Measurements from ENCODE around the gene SNPH.
A peak's percentile ranks its signal among the peaks of the same experiment; 100 is the strongest.

Gene SNPH

GRCh38 chr20:1306316-1307135 is 40.4 kb downstream of the SNPH start:
- Histone ChIP-seq H4K8ac (ENCODE audit: low read depth, low read length) (no peak overlapping the region), H3K23ac (ENCODE audit: low read depth, low read length, poor library complexity) (no peak overlapping the region), H2AK5ac (ENCODE audit: low read depth, low read length) (peak overlapping the region; percentile 6), H2AFZ (ENCODE audit: low read length) (no peak overlapping the region), H3K4me3 (ENCODE audit: low read length in 2 of 2) (no peak overlapping the region), H3K4ac (ENCODE audit: low read length) (no peak overlapping the region), H3K27me3 (ENCODE audit: control insufficient read depth in 3 of 3, insufficient read depth in 3 of 3, low read depth in 1 of 3, low read length in 3 of 3) (peaks cover 0 to 19% (median 0%) of the 10 kb centered on the region in 3 experiments), H3K4me2 (ENCODE audit: insufficient read depth, low read length, poor library complexity, severe bottlenecking) (no peak overlapping the region), H2BK120ac (ENCODE audit: low read depth, low read length) (no peak overlapping the region), H3K79me1 (ENCODE audit: low read depth, low read length) (no peaks in the 10 kb centered on the region), H3K36me3 (replicated peaks in 1 of 2; ENCODE audit: control insufficient read depth in 2 of 2, insufficient read depth in 2 of 2, low read length in 2 of 2) (no peaks in the 10 kb centered on the region), H4K91ac (ENCODE audit: low read depth, low read length, poor library complexity) (no peak overlapping the region), H2BK12ac (ENCODE audit: low read length) (no peak overlapping the region), H3K14ac (ENCODE audit: low read length) (no peak overlapping the region), H2BK5ac (ENCODE audit: low read length) (no peak overlapping the region), H3K27ac (replicated peaks; ENCODE audit: low read length) (no peak overlapping the region), H3K9ac (ENCODE audit: low read depth, low read length, poor library complexity) (no peak overlapping the region), H3K18ac (ENCODE audit: low read length) (peak overlapping the region; percentile 65), H3K9me3 (replicated peaks in 1 of 2; ENCODE audit: control insufficient read depth in 2 of 2, insufficient read depth in 1 of 2, low read depth in 1 of 2, low read length in 2 of 2) (no peaks in the 10 kb centered on the region), H3K4me1 (ENCODE audit: control insufficient read depth in 2 of 2, insufficient read depth in 1 of 2, low read depth in 1 of 2, low read length in 2 of 2) (peaks cover 13% of the 10 kb centered on the region in 2 donors), H2BK15ac (ENCODE audit: low read length) (no peak overlapping the region)
- DNase-seq (ENCODE audit: low spot score), result no peak
- no CpG with 5 or more reads among the region's 14 CpGs for WGBS, 2 donors (ENCODE audit: extremely low coverage in 2 of 2, insufficient read length in 2 of 2, insufficient replicate concordance in 1 of 2)

- Histone ChIP-seq H3K9ac (ENCODE audit: low read depth, low read length, poor library complexity) (no peak overlapping the region), H2AK5ac (ENCODE audit: low read depth, low read length) (peak overlapping the region; percentile 3), H2BK12ac (ENCODE audit: low read length) (no peak overlapping the region), H3K4me1 (ENCODE audit: control insufficient read depth in 2 of 2, insufficient read depth in 1 of 2, low read depth in 1 of 2, low read length in 2 of 2) (peaks cover 13% of the 10 kb centered on the region in 2 donors), H3K27ac (replicated peaks; ENCODE audit: low read length) (no peak overlapping the region), H2BK120ac (ENCODE audit: low read depth, low read length) (no peak overlapping the region), H3K4ac (ENCODE audit: low read length) (no peak overlapping the region), H3K27me3 (ENCODE audit: control insufficient read depth in 3 of 3, insufficient read depth in 3 of 3, low read depth in 1 of 3, low read length in 3 of 3) (peaks cover 0 to 19% (median 0%) of the 10 kb centered on the region in 3 experiments), H3K4me2 (ENCODE audit: insufficient read depth, low read length, poor library complexity, severe bottlenecking) (no peak overlapping the region), H4K8ac (ENCODE audit: low read depth, low read length) (no peak overlapping the region), H3K36me3 (replicated peaks in 1 of 2; ENCODE audit: control insufficient read depth in 2 of 2, insufficient read depth in 2 of 2, low read length in 2 of 2) (no peaks in the 10 kb centered on the region), H3K9me3 (replicated peaks in 1 of 2; ENCODE audit: control insufficient read depth in 2 of 2, insufficient read depth in 1 of 2, low read depth in 1 of 2, low read length in 2 of 2) (no peaks in the 10 kb centered on the region), H4K91ac (ENCODE audit: low read depth, low read length, poor library complexity) (no peak overlapping the region), H3K14ac (ENCODE audit: low read length) (no peak overlapping the region), H2BK5ac (ENCODE audit: low read length) (no peak overlapping the region), H3K23ac (ENCODE audit: low read depth, low read length, poor library complexity) (no peak overlapping the region), H2AFZ (ENCODE audit: low read length) (no peak overlapping the region), H2BK15ac (ENCODE audit: low read length) (no peak overlapping the region), H3K79me1 (ENCODE audit: low read depth, low read length) (no peaks in the 10 kb centered on the region), H3K18ac (ENCODE audit: low read length) (no peak overlapping the region), H3K4me3 (ENCODE audit: low read length in 2 of 2) (peak overlapping the region in 1 of 2 donors; percentile 33)
- no CpG with 5 or more reads among the region's 10 CpGs for WGBS, 2 donors (ENCODE audit: extremely low coverage in 2 of 2, insufficient read length in 2 of 2, insufficient replicate concordance in 1 of 2)
- no peak for DNase-seq (ENCODE audit: low spot score)
Observed at GRCh38 chr20:1307171-1307570, 41.1 kb downstream of the SNPH start.

- no peak overlapping the region for H4K8ac ChIP-seq (ENCODE audit: low read depth, low read length)
- H3K36me3 ChIP-seq (replicated peaks in 1 of 2; ENCODE audit: control insufficient read depth in 2 of 2, insufficient read depth in 2 of 2, low read length in 2 of 2), result no peaks in the 10 kb centered on the region
- no peak overlapping the region for H2BK120ac ChIP-seq (ENCODE audit: low read depth, low read length)
- H3K14ac ChIP-seq (ENCODE audit: low read length), result no peak overlapping the region
- no peak overlapping the region for H3K4me2 ChIP-seq (ENCODE audit: insufficient read depth, low read length, poor library complexity, severe bottlenecking)
- H4K91ac ChIP-seq (ENCODE audit: low read depth, low read length, poor library complexity), result no peak overlapping the region
- no peak overlapping the region for H3K27ac ChIP-seq (replicated peaks; ENCODE audit: low read length)
- no peak overlapping the region for H2AFZ ChIP-seq (ENCODE audit: low read length)
- H2BK12ac ChIP-seq (ENCODE audit: low read length), result no peak overlapping the region
- no peak overlapping the region for H3K4ac ChIP-seq (ENCODE audit: low read length)
- H2BK5ac ChIP-seq (ENCODE audit: low read length), result no peak overlapping the region
- H3K18ac ChIP-seq (ENCODE audit: low read length), result no peak overlapping the region
- DNase-seq (ENCODE audit: low spot score), result no peak
- no peaks in the 10 kb centered on the region for H3K79me1 ChIP-seq (ENCODE audit: low read depth, low read length)
- no peak overlapping the region for H3K9ac ChIP-seq (ENCODE audit: low read depth, low read length, poor library complexity)
- no peaks in the 10 kb centered on the region for H3K9me3 ChIP-seq (replicated peaks in 1 of 2; ENCODE audit: control insufficient read depth in 2 of 2, insufficient read depth in 1 of 2, low read depth in 1 of 2, low read length in 2 of 2)
- H3K23ac ChIP-seq (ENCODE audit: low read depth, low read length, poor library complexity), result no peak overlapping the region
- H3K27me3 ChIP-seq (ENCODE audit: control insufficient read depth in 3 of 3, insufficient read depth in 3 of 3, low read depth in 1 of 3, low read length in 3 of 3), result peaks cover 0 to 18% (median 0%) of the 10 kb centered on the region in 3 experiments
- H3K4me1 ChIP-seq (ENCODE audit: control insufficient read depth in 2 of 2, insufficient read depth in 1 of 2, low read depth in 1 of 2, low read length in 2 of 2), result peaks cover 13% of the 10 kb centered on the region in 2 donors
- peak overlapping the region in 1 of 2 donors; percentile 33 for H3K4me3 ChIP-seq (ENCODE audit: low read length in 2 of 2)
- peak overlapping the region; percentile 3 for H2AK5ac ChIP-seq (ENCODE audit: low read depth, low read length)
- no peak overlapping the region for H2BK15ac ChIP-seq (ENCODE audit: low read length)
- no CpG with 5 or more reads among the region's 13 CpGs for WGBS, 2 donors (ENCODE audit: extremely low coverage in 2 of 2, insufficient read length in 2 of 2, insufficient replicate concordance in 1 of 2)
Observed at GRCh38 chr20:1307571-1307971, 41.5 kb downstream of the SNPH start.

GRCh38 chr20:1308067-1308701 is 42.1 kb downstream of the SNPH start:
- no peaks in the 10 kb centered on the region for H3K36me3 ChIP-seq (replicated peaks in 1 of 2; ENCODE audit: control insufficient read depth in 2 of 2, insufficient read depth in 2 of 2, low read length in 2 of 2)

More at GRCh38 chr20:1308067-1308701, 42.1 kb downstream of the SNPH start:
- Histone ChIP-seq H4K8ac (ENCODE audit: low read depth, low read length) (no peak overlapping the region), H2AFZ (ENCODE audit: low read length) (peak overlapping the region; percentile 61), H3K27me3 (ENCODE audit: control insufficient read depth in 3 of 3, insufficient read depth in 3 of 3, low read depth in 1 of 3, low read length in 3 of 3) (peaks cover 0 to 12% (median 0%) of the 10 kb centered on the region in 3 experiments), H3K4me1 (ENCODE audit: control insufficient read depth in 2 of 2, insufficient read depth in 1 of 2, low read depth in 1 of 2, low read length in 2 of 2) (peaks cover 13 to 14% of the 10 kb centered on the region in 2 donors), H3K27ac (replicated peaks; ENCODE audit: low read length) (no peak overlapping the region), H3K9ac (ENCODE audit: low read depth, low read length, poor library complexity) (no peak overlapping the region), H2AK5ac (ENCODE audit: low read depth, low read length) (peak overlapping the region; percentile 63), H2BK120ac (ENCODE audit: low read depth, low read length) (no peak overlapping the region), H3K14ac (ENCODE audit: low read length) (peak overlapping the region; percentile 66), H4K91ac (ENCODE audit: low read depth, low read length, poor library complexity) (no peak overlapping the region), H3K4me3 (ENCODE audit: low read length in 2 of 2) (no peak overlapping the region), H3K18ac (ENCODE audit: low read length) (peak overlapping the region; percentile 75), H3K4me2 (ENCODE audit: insufficient read depth, low read length, poor library complexity, severe bottlenecking) (no peak overlapping the region), H3K4ac (ENCODE audit: low read length) (no peak overlapping the region), H3K9me3 (replicated peaks in 1 of 2; ENCODE audit: control insufficient read depth in 2 of 2, insufficient read depth in 1 of 2, low read depth in 1 of 2, low read length in 2 of 2) (no peaks in the 10 kb centered on the region), H2BK15ac (ENCODE audit: low read length) (peak overlapping the region; percentile 71), H2BK5ac (ENCODE audit: low read length) (peak overlapping the region; percentile 77), H2BK12ac (ENCODE audit: low read length) (peak overlapping the region; percentile 58), H3K23ac (ENCODE audit: low read depth, low read length, poor library complexity) (no peak overlapping the region), H3K79me1 (ENCODE audit: low read depth, low read length) (no peaks in the 10 kb centered on the region)
- DNase-seq (ENCODE audit: low spot score), result no peak
- no CpG with 5 or more reads among the region's 13 CpGs for WGBS, 2 donors (ENCODE audit: extremely low coverage in 2 of 2, insufficient read length in 2 of 2, insufficient replicate concordance in 1 of 2)
